ENCODE measurements around the gene FANCM.
"Not testable (repeated sequence)": the region's sequence is repeated elsewhere in the genome, so short reads cannot be mapped to it uniquely, and the experiment has no call there.

Gene FANCM

DNA sequence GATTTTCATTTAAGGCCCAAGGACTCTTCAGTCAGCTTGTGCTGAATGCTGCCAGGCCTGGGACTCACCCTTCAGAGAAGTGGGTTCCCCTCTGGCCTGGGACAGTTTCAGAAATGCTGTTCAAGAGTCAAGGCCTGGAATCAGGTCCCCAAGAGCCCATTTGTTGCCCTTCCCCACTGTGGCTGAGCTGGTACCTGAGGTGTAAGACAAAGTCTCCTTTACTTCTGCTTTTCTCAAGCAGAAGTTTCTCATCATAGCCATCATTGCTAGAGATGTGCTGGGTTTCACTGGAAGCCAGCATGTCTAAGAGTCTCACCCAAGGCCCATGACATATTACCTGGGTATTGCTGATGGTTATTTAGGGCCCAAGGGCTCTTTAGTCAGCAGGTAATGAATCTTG, 8.9 kb downstream of the FANCM start:
- no peak for DNase-seq (ENCODE audit: low spot score)

DNA sequence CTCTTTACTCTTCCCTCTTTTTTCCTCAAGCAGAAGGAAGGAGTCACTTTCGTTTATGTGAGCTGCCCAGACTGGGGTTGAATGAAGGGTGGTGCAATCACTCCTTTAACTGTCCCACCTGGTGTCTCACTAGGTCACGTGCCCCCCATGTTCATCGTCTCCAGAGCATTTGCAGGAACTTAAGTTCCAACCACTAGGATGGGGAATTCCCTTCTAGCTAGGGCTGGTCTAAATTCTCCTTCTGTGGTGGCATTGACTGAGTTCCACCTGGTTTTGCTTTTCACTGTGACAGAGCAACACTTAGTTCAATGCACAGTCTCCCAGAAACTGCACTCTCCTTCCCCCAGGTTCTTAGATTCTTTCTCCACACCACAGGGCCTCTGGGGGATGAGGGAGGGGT, 9.5 kb downstream of the FANCM start:
- no peak for DNase-seq (ENCODE audit: low spot score)

DNA sequence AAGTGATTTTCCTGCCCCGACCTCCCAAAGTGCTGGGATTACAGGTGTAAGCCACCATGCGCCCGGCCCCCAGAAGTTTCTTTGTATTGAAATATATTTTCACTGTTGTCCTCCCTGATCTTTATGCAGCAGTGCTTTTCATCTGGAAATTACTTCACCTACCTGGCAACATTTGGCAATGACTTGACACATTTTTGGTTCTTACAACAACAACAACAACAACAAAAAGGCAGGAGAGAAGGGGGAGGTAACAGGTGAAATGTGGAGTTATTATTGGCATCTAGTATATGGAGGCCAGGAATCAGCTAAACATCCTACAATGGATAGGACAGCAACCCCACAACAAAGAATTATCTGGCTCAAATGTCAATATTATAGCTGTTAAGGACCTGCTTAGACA, 13.9 kb downstream of the FANCM start:
- no peak for DNase-seq (ENCODE audit: low spot score)

DNA sequence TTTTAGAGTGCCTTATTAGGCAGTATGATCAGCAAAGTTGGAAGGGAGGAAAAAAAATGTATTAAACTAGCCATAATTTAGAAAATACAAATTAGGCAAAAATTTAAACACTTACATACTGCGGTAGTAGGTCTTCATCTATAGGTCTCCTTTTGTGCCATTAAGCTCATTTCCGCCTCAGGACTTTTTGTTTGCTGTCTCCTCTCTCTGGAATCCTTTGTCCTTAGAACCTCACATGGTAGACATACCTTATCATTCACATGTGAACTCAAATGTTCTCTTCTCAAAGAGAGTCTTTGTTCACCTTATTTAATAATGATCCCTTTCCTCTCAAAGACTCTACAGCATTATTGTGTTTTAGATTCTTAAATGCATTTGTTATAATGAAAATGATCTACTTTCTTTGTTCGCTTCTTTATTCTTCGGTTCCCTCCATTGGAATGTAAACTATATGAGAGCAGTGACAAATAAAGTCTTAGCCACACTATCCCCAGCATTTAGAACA, 14.7 kb downstream of the FANCM start:
- DNase-seq (ENCODE audit: low spot score): no peak

DNA sequence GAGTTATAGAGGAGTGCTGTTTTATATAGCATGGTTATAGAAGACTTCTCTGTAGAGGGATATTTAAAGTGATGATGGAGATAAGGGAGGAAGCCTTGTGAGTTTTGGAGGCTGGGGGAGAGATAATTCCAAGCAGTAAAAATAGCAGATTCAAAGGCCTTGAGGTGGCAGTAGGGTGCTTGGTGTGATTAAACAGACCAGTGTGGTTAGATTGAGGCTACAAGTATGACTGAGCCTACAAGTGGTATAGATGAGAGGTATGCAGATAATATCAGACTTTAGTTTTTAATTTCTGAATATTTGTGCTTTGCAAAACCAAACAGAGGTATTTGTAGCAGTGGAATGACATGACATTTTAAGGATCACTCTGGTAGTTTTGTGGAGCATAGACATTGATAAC, 20.3 kb downstream of the FANCM start:
- no peak for DNase-seq (ENCODE audit: low spot score)

DNA sequence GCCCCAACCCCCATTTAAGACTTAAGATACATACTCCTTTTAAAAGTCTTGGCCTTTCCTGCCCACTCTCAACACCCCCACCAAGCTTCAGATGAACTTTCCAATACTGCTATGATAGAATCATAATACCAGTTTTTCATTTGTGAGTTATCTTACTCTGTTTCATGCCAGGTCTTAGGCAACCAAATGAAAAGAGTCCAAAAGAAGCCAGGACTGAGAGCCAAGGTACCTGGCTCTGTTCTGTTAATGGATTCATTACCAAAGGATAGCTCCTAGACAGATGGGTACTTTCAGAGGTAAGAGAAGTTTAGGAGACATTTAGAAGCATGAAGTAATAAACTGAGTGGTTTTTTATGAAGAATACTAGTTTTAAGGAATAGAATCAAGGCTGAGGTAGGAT, 34.2 kb downstream of the FANCM start:
- DNase-seq (ENCODE audit: low spot score): no peak

DNA sequence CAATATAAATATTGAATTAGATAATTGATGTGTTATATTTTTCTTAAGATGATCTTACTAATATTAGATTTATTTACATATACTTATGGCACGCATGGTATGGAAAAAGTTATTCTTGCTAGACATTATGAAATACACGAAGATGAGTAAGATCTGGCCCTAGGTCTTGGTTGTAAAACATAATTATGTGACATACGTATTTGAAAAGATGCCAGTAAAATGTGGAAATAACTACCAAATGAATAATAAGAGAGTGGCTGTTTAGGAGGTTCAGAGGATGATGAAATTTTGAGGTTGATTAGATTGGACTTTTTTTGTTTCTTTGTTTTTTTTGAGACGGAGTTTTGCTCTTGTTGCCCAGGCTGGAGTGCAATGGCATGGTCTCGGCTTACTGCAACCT, 41.3 kb downstream of the FANCM start:
- DNase-seq (ENCODE audit: low spot score): peak; percentile 11

DNA sequence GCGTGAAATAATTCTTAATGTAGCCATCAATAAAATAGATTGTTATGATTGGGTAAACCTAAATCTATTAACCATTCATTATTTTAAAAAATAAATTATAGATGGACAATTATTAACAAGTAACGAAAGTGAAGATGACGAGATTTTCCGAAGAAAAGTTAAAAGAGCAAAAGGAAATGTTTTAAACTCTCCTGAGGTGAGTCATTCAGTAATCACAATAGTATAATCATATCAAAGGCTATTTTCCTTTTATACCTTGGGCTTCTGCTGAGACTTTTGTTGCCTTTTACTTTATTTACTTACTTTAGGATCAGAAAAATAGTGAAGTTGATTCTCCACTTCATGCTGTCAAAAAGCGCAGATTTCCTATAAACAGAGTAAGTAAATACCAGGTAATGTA, 45.6 kb downstream of the FANCM start:
- no peak for DNase-seq (ENCODE audit: low spot score)

DNA sequence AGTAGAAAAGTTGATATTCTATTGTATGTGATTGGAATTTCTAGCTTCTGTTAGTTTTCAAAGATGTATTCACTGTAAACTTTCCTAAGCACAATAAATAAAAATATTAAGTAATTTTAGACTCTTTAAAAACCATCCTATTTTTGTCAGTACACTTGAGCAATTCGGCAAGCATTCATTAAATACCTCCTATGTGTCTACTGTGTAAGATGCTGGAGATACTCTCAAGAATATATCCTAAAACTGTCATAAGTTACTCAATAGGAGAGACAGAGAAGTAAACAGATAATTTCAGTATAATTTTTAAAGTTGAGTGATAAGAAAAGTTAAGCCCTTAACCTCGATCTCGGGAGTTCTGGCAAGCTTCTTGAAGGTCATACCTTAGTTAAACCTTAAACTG, 46.1 kb downstream of the FANCM start:
- no peak for DNase-seq (ENCODE audit: low spot score)

DNA sequence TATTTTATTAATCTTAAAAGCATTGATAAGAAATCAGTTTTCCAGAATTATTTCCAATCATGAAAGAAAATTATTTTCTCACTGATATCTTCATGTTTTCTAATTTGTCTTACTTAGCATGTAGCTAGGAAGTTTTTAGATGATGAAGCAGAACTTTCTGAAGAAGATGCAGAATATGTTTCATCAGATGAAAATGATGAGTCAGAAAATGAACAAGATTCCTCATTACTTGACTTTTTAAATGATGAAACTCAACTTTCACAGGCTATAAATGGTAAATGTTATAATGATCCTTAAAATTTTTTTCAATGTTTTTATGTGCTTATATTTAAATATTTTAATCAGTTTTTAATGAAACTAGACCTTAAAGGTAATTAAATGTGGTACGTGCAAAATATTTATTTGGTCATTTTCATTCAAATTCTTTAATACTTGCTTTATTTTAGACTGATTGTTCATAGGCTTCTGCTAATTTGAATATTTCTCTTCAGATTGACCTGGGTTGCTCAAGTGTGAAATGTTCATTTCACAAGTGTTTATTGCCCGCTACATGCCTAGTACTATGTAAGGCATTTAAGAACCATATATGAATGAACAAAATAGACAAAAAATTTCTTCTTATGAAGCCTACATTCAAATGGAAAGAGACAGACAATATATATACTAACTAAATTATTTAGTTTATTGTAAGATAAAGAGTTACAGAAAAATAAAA, 49.5 kb downstream of the FANCM start:
- DNase-seq (ENCODE audit: low spot score): no peak

DNA sequence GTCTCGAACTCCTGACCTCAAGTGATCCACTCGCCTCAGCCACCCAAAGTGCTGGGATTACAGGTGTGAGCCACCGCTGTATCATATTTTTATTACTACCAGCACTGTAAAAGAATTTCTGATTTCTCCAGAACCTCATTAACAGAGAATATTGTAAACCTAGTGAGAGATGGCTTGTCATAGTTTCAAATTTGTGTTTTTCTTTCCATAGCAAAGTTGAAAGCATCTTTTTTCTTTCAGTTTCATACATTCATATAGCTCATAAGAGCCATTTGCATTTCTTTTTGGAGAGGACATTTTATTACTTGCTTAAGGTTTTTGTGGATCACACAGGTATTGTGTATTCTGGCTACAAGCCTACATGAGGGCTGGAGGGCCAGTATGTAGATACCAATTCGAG, 59.2 kb downstream of the FANCM start:
- no peak for DNase-seq (ENCODE audit: low spot score)

DNA sequence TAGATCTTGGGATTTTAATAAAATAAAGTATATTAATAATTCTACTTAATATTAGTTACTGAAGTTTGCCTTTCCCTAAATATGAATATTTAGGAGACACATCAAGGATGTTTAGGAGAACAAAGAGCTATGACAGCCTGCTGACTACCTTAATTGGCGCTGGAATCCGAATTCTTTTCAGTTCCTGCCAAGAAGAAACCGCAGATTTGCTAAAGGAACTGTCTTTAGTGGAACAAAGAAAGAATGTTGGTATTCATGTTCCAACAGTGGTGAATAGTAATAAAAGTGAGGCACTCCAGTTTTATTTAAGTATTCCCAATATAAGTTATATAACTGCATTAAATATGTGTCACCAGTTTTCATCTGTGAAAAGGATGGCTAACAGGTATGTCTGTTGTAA, 62.8 kb downstream of the FANCM start:
- DNase-seq (ENCODE audit: low spot score): peak; percentile 12

DNA sequence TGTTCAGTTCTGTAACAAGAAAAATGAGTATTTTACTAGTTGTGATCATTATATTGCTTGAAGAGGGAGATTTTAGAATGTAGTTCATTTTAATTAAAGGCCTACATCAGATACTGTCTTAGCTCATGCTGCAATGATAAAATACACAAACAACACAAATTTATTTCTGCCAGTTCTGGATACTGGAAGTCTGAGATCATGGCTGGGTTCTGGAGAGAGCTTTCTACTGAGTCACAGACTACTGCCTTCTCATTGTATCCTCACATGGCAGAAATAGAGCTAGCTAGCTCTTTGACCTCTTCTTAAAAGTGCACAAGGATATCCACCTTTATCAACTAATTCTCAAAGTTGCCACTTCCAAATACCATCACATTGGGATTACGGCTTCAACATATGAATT, 63.5 kb downstream of the FANCM start:
- peak; percentile 15 for DNase-seq (ENCODE audit: low spot score)

DNA sequence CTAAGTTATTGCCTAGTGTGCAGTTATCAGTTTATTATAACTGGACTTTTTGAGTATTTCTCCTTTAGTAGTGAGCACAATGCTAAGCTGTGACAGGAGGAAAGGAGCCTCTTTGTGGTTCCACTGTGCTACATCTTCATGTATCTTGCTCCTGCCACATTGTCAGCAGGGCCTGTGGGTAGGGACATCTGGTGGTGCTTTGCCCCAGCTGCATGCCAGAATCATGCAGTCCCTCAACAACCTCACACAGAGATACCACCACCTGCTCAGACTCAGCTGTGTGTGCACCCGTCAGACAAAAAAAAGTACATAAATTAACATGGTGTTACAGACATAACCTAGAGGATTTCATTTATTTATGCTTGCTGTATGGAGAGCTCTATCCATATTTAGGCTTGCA, 66.2 kb downstream of the FANCM start:
- DNase-seq (ENCODE audit: low spot score): no peak

DNA sequence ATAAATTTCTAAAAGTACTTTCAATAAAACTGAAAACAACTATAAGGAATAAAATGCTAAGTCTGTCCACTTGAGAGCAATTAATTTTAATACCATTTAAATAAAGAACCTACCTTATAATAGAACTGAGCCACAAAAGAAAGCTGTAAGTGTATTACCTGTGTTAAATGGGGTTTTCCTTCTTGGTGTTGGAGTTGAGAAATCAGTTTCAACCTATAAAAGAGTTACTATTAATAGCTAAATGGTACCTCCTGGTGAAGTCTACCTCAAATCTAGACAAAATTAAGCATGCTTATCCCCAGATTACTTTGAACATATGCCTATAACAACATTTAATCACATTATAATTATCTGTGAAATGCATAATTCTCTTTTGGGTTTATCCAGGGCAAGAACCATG, 68.5 kb downstream of the FANCM start:
- DNase-seq (ENCODE audit: low spot score): no peak

DNA sequence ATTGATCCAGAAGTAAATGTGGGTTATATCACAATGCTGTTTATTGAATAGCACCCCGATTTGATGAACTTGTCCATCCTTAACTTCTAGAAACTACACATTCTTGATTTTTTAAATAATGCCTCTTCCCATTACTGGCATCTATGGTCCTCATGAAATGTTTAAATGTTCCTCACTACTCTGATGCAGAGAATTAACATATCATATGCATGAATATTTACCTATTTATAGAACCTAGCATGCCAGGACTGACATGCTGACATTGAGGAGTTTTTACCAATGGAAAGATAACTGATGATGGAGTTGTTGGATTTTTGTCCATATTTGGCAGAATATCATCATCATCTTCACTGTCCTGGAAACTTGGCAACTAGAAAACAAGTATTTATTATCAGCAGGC, 74.4 kb downstream of the FANCM start:
- DNase-seq (ENCODE audit: low spot score): no peak

DNA sequence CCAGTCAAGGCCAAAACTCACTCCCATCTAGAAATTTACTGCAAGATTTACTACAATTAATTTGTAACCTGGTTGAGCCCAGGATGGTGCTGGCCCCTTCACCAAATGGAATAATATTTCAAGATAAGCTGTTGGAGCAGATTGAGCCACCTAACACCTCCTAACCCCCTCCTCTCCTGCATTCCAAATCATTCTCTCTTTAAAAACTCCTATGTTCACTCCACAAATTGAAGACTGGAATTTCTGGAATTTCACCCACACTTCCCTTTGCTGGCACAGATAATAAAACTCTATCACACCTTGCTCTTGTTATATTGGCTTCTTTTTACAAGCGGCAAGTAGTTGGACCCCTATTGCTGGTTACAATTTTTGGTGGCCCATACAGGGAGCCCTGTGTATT, 75.6 kb downstream of the FANCM start:
- DNase-seq (ENCODE audit: low spot score): no peak

DNA sequence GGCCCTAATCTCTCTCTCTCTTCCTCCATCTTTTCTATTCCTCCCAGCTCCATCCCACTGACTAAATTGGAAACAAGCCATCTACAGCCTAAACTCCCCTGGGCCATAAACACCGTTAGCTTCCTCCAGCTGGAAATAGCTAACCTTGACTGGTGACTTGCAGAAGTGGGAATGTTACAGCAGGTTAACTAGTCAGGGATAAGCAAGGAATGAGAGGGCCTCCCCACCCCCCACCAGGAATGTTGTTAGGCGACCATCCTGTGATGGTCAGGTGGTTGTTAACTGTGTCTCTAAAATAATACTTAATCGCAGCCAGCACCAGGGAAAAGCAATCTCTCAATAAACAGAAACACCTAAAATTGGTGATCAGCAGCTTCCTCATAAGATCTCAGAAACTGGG, 76.5 kb downstream of the FANCM start:
- DNase-seq (ENCODE audit: low spot score): no peak

DNA sequence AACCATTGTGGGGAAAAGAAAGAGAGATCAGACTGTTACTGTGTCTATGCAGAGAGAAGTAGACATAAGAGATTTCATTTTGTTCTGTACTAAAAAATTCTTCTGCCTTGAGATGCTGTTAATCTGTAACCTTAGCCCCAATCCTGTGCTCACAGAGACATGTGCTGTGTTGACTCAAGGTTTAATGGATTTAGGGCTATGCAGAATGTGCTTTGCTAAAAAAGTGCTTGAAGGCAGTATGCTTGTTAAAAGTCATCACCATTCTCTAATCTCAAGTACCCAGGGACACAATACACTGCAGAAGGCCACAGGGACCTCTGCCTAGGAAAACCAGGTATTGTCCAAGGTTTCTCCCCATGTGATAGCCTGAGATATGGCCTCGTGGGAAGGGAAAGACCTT, 78.0 kb downstream of the FANCM start:
- DNase-seq (ENCODE audit: low spot score): not testable (repeated sequence)

DNA sequence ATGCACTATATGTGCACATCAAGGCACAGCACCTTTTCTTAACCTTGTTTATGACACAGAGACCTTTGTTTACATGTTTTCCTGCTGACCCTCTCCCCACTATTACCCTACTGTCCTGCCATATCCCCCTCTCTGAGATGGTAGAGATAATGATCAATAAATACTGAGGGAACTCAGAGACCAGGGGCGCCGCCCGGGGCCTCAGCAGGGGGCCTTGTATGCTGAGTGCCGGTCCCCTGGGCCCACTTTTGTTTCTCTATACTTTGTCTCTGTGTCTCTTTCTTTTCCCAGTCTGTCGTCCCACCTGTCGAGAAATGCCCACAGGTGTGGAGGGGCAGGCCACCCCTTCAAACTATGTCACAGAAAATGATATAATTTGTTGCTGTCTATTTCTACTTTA, 78.6 kb downstream of the FANCM start:
- not testable (repeated sequence) for DNase-seq (ENCODE audit: low spot score)

DNA sequence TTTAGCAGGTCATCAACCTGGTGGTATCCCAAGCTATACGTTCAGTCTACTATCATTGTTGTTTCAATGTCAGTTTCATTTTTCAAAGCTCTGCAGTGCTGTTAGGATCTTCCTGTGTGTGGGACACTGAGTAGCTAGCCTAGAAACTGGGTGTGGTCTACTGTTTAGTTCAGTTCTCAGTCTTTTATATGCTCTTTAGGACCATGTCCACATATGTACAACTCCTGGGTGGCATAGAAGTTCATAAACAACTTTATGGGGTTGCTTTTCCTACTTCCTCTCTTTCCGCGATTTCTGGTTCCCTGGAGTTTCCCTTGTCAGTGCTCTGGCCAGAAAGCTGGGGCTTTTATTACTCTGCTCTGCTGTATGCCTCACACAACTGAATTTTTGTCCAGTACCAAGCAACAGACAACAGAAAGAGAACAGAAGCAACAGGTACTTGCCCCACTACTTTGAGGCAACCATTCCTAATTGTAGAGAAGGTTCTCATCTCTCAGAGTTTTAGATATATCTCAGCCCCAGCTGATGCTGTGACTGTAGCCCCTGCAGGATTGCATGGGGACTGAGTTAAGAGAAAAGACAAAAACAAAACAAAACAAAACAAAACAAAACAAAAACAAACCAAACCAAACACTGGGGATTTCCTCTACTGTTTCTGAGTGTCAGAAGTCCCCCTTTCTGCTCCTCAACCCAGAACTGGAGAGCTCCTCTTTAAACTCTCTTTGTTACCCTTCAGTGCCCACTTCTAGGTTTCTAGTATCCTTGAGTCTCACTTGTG, 86.9 kb downstream of the FANCM start:
- DNase-seq (ENCODE audit: low spot score): no peak

DNA sequence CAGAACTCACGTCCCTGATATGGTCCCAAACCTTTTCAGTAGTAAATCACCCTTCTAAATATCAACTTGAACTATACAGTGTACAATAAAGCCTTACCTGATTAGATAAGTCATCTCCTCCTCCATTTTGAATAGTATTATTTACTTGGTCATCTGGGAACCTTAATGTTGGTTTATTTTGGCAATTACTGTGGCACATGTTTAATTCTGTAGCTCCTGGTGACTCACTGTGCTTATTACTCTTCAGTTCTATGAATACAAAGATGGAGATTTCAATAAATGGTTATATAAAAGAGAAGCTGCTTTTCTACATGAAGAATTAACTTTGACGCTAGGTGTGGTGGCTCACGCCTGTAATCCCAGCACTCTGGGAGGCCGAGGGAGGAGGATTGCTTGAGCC, 91.8 kb downstream of the FANCM start:
- no peak for DNase-seq (ENCODE audit: low spot score)

DNA sequence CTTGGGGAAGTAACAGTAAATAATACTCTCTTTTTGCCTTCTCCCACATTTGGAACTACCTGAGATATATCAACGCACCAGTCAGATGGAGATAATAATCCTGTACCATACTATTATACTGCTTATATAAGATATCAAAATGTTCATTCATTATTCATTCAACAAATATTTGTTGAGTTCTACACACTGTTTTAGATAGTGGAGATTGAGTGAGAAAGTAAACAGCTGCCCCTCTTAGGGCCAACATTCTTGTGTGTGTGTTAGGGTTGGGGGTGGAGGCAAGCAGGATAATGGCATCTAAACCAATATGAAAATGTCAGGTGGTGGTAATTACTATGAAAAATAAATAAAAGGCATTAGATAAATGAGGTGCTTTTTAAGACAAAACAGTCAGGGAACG, 103.3 kb downstream of the FANCM start:
- no peak for DNase-seq (ENCODE audit: low spot score)

DNA sequence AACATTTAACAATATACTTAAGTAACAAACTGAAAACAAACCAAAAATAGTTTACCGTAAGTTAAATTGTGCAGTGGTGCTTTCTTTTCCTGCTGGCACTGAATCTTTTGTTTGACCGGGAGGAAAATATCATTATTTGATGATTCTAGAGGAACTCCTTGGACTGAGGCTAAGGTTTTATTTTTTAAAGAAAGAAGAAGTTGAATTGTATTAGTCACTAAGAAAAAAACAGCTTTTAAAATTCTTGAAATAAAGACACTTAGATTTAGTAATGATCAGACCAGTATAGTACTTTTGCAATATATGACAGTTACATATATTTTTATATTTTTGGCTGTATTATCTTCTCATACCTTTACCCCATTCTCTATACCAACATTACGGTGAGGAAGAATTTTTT, 107.0 kb downstream of the FANCM start:
- no peak for DNase-seq (ENCODE audit: low spot score)

Data from AG08396 (cell line).